MCF 10A (cell line): ENCODE results near the gene AQP3. TPM values are rescaled to one million over a fixed set of nuclear protein-coding genes. Genes with fewer than 3 reads are reported as not detected.

Source experiments
- BruUV-seq: library from RNA; stranded (reverse); fragments of 400-500 nt; replicated peaks from 2 replicates; lab custom pipeline; 2021; lab: Mats Ljungman, UMichigan
- CTCF ChIA-PET: fragments of 300-600 bp; sonication (Branson Sonifier 250); formaldehyde crosslinking; extraction: SDS; loops from one replicate; lab custom pipeline; 2021; ENCODE audit warnings: antibody characterized with exemption, inconsistent platforms; lab: Yijun Ruan, JAX
- POLR2A ChIA-PET: fragments of 300-600, 350-650 bp; sonication (Branson Sonifier 250); formaldehyde crosslinking; extraction: SDS; loops from one replicate; lab custom pipeline; 2020; ENCODE audit warnings: antibody characterized with exemption, inconsistent platforms; lab: Yijun Ruan, JAX
- DNase-seq: peaks from one replicate; pipeline ENCODE4 v3.0.0-alpha.2; 2018; ENCODE audit not compliant: unreplicated experiment
- H3K27ac Mint-ChIP-seq: one replicate; pipeline ENCODE4 v1.8.0; 2022; ENCODE audit warnings: mild to moderate bottlenecking, low read depth, mixed read lengths; ENCODE audit not compliant: unreplicated experiment
- H3K27me3 Mint-ChIP-seq: one replicate; pipeline ENCODE4 v1.8.0; 2022; ENCODE audit warnings: mixed read lengths; ENCODE audit not compliant: insufficient read depth, unreplicated experiment
- H3K36me3 Mint-ChIP-seq: one replicate; pipeline ENCODE4 v1.8.0; 2022; ENCODE audit warnings: mild to moderate bottlenecking, moderate library complexity, mixed read lengths; ENCODE audit not compliant: insufficient read depth, unreplicated experiment
- H3K4me1 Mint-ChIP-seq: one replicate; pipeline ENCODE4 v1.8.0; 2022; ENCODE audit warnings: mixed read lengths; ENCODE audit not compliant: insufficient read depth, unreplicated experiment
- H3K4me3 Mint-ChIP-seq: one replicate; pipeline ENCODE4 v1.8.0; 2022; ENCODE audit warnings: mild to moderate bottlenecking, moderate library complexity, mixed read lengths; ENCODE audit not compliant: unreplicated experiment
- H3K9me3 Mint-ChIP-seq: one replicate; pipeline ENCODE4 v1.8.0; 2022; ENCODE audit warnings: mixed read lengths; ENCODE audit not compliant: unreplicated experiment
- intact Hi-C: fragments of 100-400 bp; cut with micrococcal nuclease; formaldehyde crosslinking; loops from 2 replicates; pipeline ENCODE4 v1.14.1; 2022
- total RNA-seq: library from RNA; stranded (reverse); gene quantifications from 2 replicates; pipeline ENCODE4 v1.2.3, GENCODE V29; 2022
- TF ChIP-seq, protein P1 (sequence below): fragments of 200-600 bp; IDR thresholded peaks from one replicate; pipeline ENCODE4 v1.8.0; 2022; ENCODE audit warnings: antibody characterized with exemption, mild to moderate bottlenecking; ENCODE audit not compliant: unreplicated experiment

Gene AQP3
- total RNA-seq, 1 experiment from 2014 or later, result 0.89 TPM

DNA sequence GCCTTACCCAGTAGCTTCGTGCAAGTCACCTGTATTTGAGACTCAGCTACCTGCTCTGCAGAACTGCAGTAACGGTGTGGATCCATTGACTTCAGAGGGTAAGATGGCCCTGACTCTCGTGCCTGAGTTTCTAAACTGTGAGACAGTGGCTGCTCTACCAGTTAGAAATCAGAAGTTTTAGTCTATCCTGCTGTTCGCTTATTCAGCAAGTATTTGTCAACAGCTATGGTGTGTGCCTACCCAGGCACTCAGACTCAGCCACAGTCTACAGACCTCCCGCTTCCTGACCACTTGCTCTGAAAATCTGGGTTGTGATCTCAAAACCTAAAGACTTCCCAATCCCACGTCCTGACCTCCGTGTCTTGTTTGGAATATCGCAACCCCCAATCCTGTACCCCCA is 13.5 kb downstream of the AQP3 start:
- no TSS peak for BruUV-seq
- TF ChIP-seq, protein P1, sequence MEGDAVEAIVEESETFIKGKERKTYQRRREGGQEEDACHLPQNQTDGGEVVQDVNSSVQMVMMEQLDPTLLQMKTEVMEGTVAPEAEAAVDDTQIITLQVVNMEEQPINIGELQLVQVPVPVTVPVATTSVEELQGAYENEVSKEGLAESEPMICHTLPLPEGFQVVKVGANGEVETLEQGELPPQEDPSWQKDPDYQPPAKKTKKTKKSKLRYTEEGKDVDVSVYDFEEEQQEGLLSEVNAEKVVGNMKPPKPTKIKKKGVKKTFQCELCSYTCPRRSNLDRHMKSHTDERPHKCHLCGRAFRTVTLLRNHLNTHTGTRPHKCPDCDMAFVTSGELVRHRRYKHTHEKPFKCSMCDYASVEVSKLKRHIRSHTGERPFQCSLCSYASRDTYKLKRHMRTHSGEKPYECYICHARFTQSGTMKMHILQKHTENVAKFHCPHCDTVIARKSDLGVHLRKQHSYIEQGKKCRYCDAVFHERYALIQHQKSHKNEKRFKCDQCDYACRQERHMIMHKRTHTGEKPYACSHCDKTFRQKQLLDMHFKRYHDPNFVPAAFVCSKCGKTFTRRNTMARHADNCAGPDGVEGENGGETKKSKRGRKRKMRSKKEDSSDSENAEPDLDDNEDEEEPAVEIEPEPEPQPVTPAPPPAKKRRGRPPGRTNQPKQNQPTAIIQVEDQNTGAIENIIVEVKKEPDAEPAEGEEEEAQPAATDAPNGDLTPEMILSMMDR, result no peak
- Mint-ChIP-seq H3K4me1 (peaks cover 31% of the 10 kb centered on the region), H3K27ac (no peak overlapping the region), H3K27me3 (no peaks in the 10 kb centered on the region), H3K9me3 (no peaks in the 10 kb centered on the region), H3K4me3 (no peak overlapping the region), H3K36me3 (no peaks in the 10 kb centered on the region)
- ChIA-PET POLR2A (no interaction called here), CTCF (interaction anchor here (0.7 to 1.2 kb wide), 5 partner anchors 16 to 859 kb away, joined by 3 to 4 read pairs (median 3); no protein-coding TSS in a partner anchor)
- intact Hi-C loops, result no loop called here
- DNase-seq, result no peak

DNA sequence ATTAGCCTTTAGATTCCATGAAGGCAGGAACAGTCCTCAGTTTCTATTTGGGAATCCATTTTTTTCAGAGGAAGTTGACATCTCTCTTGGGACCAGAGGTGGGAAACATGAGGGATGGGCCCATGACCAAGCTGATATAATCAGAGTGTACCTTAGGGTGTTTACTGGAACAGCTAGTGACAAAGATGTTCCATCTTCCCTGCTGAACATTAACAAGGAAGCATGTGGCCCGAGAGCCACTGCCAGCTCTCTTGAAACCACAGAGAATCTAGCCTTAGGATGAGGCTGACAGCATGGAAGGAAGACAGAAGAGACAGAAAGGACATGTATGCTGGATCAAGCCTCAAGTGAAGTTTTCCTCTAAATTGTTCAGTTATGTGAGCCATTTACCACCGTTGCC is 16.0 kb downstream of the AQP3 start:
- ChIA-PET CTCF (interaction anchor here (0.6 to 3.1 kb wide), 7 partner anchors 16 to 193 kb away, joined by 3 to 18 read pairs (median 4); partner anchors contain the start of gene AQP3), POLR2A (interaction anchor here (0.7 to 0.9 kb wide), 2 partner anchors 8 to 11 kb away, joined by 3 read pairs; no protein-coding TSS in a partner anchor)

DNA sequence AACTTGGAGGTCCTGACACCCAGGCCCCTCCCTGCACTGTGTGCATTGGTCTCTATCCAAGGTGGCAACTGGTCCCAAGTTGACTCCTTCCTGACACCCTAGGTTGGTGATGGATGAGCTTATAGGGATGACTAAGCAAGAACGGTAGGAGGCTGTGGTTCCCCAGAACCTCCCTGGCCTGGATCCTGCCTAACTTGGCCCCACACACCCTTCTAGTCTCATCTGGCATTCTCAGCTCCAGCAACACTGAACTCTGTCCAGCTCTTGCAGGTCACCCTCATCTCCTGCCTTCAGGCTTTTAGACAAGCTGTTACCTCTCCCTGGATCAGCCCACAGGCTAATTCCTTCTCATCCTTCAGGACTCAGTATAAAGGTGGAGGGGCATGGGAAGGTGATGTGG is 16.5 kb downstream of the AQP3 start:
- intact Hi-C loops, result no loop called here
- no peaks in the 10 kb centered on the region for H3K9me3 Mint-ChIP-seq
- ChIA-PET POLR2A (interaction anchor here (0.7 to 0.9 kb wide), 2 partner anchors 8 to 12 kb away, joined by 3 read pairs; no protein-coding TSS in a partner anchor), CTCF (interaction anchor here (0.6 to 3.1 kb wide), 6 partner anchors 15 to 193 kb away, joined by 3 to 18 read pairs (median 4); partner anchors contain the start of gene AQP3)
- no TSS peak for BruUV-seq
- no peak overlapping the region for H3K27ac Mint-ChIP-seq
- DNase-seq, result no peak
- no peak overlapping the region for H3K4me3 Mint-ChIP-seq
- peaks cover 17% of the 10 kb centered on the region for H3K4me1 Mint-ChIP-seq
- H3K36me3 Mint-ChIP-seq, result no peaks in the 10 kb centered on the region
- TF ChIP-seq, protein P1, result no peak
- H3K27me3 Mint-ChIP-seq, result no peaks in the 10 kb centered on the region

More for the DNA sequence above, 16.0 kb downstream of the AQP3 start:
- H3K4me1 Mint-ChIP-seq, result peaks cover 17% of the 10 kb centered on the region
- no peak overlapping the region for H3K27ac Mint-ChIP-seq
- no peaks in the 10 kb centered on the region for H3K36me3 Mint-ChIP-seq
- H3K9me3 Mint-ChIP-seq, result no peaks in the 10 kb centered on the region
- BruUV-seq, result no TSS peak
- DNase-seq, result no peak
- no peaks in the 10 kb centered on the region for H3K27me3 Mint-ChIP-seq
- intact Hi-C loops, result no loop called here
- TF ChIP-seq, protein P1, result no peak
- H3K4me3 Mint-ChIP-seq, result no peak overlapping the region

DNA sequence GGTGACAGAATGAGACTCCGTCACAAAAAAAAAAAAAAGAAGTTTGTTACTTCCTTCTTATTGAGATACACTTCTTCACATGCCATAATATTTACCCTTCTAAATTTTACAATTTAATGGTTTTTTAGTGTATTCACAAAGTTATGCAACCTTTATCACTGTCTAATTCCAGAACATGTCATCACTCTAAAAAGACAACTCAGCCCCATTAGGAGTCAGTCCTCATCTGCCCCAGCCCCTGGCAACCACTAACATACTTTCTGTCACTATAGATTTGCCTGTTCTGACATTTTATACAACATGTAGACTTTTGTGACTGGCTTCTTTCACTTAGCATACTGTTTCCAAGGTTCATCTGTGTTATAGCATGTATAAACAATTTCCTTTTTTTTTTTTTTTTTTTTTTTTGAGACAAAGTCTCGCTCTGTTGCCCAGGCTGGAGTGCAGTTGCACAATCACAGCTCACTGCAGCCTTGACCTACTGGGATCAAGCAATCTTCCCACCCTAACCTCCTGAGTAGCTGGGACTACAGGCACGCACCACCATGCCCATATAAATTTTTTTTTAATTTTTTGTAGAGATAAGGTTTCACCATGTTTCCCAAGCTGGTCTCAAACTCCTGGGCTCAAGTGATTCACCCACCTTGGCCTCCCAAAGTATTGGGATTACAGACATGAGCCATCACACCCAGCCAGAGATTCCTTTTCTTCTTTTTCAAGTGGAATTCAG is 18.0 kb downstream of the AQP3 start:
- H3K36me3 Mint-ChIP-seq, result no peaks in the 10 kb centered on the region
- POLR2A ChIA-PET, result interaction anchor here (0.6 kb wide), 1 partner anchor 218 kb away, joined by 3 read pairs; no protein-coding TSS in a partner anchor
- peaks cover 17% of the 10 kb centered on the region for H3K4me1 Mint-ChIP-seq
- no peak for DNase-seq
- no TSS peak for BruUV-seq
- H3K27ac Mint-ChIP-seq, result no peak overlapping the region
- H3K9me3 Mint-ChIP-seq, result no peaks in the 10 kb centered on the region
- no peaks in the 10 kb centered on the region for H3K27me3 Mint-ChIP-seq
- CTCF ChIA-PET, result interaction anchor here (1.8 kb wide), 1 partner anchor 62 kb away, joined by 3 read pairs; no protein-coding TSS in a partner anchor
- TF ChIP-seq, protein P1, result no peak
- intact Hi-C loops, result no loop called here
- H3K4me3 Mint-ChIP-seq, result no peak overlapping the region
